Hepatocyte (in vitro differentiated cells): ENCODE results near the gene SLBP.

Experiments
- CTCF ChIP-seq: fragments of 200-600 bp; sonication (generic); IDR thresholded peaks from 2 replicates; pipeline ENCODE4 v1.5.1; 2016; ENCODE audit warnings: antibody characterized with exemption, mild to moderate bottlenecking; ENCODE audit not compliant: poor library complexity
- EZH2 ChIP-seq: fragments of 200-600 bp; sonication (generic); IDR thresholded peaks from 2 replicates; pipeline ENCODE4 v1.6.1; 2016; ENCODE audit warnings: antibody characterized with exemption, mild to moderate bottlenecking, borderline replicate concordance
- EZH2phosphoT487 ChIP-seq: fragments of 200-600 bp; sonication (generic); IDR thresholded peaks from one replicate; pipeline ENCODE4 v1.6.1; 2018; ENCODE audit warnings: antibody characterized with exemption, mild to moderate bottlenecking, low read depth, moderate library complexity; ENCODE audit not compliant: unreplicated experiment, severe bottlenecking

- no peak for TF ChIP-seq CTCF
- no peak for TF ChIP-seq EZH2phosphoT487
- TF ChIP-seq EZH2 = no peak
Observed at GRCh38 chr4:1647432-1647831, 64.7 kb downstream of the SLBP start.
